Right ventricle myocardium inferior (tissue), 1 donor: ENCODE results near the gene ADORA1. TPM values are rescaled to one million over a fixed set of nuclear protein-coding genes. Genes with fewer than 3 reads are reported as not detected.
A peak's percentile ranks its signal among the peaks of the same experiment; 100 is the strongest.

Source experiments
- ATAC-seq: fragments of 200-7000 bp; cut with Tn5 transposase; one replicate; pipeline ENCODE4 v1.9.1; 2020; ENCODE audit warnings: mild to moderate bottlenecking, moderate library complexity
- DNase-seq: peaks from one replicate; pipeline ENCODE4 v3.0.0; 2021; ENCODE audit errors: missing footprints
- intact Hi-C: fragments of 100-400 bp; cut with DNase I; formaldehyde crosslinking; loops from one replicate; pipeline ENCODE4 v1.11.0; 2022
- total RNA-seq: library from RNA; stranded (reverse); fragmentation: NEBNext Ultra II Directional; extraction: Animal tissue kit (Norgen Biotek cat#: 25700); gene quantifications from one replicate; pipeline ENCODE4 v1.2.1, GENCODE V29; 2021
- donor health status: DM: no; HTN: yes; CAD: no; lungs with severe emphysema.

ADORA1 gene
- total RNA-seq, 1 donor from 2014 or later: 19.0 TPM

- DNase-seq: no peak
- intact Hi-C loops: no loop called here
- no peak for ATAC-seq
These were observed 23.2 kb downstream of the ADORA1 start for GRCh38 chr1:203150511-203151297.

DNA sequence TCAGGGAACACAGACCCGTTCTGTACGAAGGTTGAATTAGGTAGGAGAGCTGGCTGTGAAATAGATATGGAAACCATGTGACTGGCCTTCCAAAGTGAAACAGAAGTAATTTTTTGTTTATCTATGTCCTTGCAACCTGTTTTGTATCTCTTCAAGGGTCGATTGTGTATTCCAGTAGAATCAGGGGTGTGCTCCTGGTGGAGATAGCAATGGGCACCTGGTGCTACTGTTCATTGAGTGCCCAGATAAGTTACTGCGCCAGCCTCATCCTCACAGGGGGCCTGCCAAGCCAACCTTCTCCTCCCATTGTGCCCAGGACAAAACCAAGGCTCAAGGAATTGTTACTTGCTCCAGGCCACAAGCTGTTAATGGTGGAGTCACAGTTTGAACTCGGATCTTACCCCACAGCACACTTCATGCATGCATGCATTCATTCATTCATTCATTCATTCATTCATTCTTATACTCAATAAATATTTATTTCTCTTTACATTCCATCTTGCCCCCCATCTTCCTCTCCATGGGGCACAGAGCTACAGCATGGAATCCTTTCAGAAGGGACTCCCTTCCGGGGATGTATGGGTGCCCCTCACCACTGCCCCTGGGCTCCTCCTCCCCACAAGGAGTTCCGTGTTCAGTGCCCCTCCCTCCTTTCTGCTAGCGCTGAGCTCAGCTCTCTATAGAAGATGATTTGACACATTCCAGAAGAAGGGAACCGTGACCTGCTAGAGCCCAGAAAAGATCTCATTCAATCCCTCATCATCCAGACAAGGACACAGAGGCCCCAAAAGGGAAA is 24.0 kb downstream of the ADORA1 start:
- ATAC-seq (no peak), DNase-seq (no peak)
- intact Hi-C loops: no loop called here

- DNase-seq (no peak), ATAC-seq (no peak)
- intact Hi-C loops: no loop called here
These were observed 24.9 kb downstream of the ADORA1 start for GRCh38 chr1:203152158-203153034.

DNA sequence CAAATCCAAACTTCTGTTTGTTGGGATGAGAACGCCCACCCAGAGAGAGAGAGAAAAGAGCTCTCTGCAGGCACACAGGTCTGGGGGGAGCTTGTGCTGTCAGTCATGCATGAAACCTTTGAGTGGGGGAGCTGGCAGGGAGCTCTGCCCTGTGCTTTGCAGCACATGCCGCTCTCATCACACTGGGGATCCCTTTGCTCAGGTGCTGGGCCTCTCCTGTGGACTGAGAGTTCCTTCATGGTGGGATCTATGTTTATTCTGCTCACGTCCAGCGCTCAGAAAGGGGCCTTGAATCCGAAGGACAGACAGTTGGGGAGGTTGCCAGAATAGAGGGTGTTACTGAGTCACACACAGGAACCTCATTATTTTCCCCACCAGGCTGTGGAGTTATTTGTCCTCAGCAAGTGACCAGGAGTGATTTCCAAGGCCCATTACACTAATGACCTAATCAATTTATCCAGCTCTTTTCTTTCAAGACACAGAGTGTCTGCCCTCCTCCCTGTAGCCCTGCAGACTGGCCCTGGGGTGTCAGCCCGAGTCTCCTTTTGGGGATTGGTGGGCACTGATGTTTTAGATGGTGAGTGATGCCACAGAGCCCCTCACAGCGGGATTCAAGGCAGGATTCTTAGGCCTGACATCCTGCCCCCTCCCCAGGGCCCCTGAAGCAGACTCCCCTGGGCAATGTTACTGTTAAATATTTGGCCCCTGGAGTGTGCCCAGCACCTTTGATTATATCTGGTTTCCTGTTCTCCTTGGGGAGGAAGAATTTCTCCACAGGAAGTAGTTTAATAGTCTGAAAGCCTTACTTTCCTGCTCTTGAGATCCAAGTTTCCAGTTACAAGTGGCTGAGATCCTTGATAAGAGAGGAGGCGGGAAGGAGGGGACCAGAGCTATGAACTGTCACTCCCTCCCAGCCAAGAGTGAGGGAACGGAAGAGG is 25.8 kb downstream of the ADORA1 start:
- ATAC-seq (no peak), DNase-seq (no peak)
- intact Hi-C loops: no loop called here

DNA sequence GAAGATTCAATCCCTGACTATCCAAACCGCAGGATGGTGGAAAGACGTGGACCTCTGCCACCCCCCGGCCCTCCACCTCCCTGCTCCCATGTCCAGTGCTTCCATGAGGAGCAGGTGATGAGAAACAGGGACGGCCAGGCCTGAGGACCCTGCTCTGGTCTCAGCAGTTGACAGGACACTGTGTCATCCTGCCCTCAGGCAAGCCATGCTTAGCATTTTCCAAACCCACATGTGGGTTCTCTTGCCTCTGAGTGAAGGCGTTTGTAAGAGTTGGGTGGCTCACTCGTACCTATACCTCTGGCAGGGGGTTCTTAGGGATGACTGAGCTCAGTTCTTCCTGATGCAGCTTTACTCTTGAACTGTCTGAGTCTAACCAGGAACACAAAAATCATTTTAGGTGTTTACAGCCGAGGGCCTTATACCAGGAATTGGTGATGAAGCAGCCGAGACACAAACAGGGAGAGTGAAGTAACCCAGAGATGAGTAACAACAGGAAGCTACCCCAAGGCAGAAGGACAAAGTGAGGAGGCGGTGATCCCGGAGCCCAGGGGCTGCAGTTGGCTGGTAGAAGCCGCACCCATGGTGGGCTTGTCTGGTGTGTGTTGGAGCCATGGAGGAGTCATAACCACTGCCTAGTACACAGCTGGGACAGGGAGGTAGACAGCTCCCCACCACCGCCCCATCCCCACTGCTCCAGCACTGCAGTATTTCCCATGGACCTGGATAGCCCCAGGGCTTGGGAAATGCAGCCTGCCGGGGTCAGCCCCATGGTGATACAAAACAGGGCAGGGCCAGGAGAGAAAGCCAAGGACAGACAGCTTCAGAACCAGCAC is 26.7 kb downstream of the ADORA1 start:
- ATAC-seq: no peak
- no peak for DNase-seq
- intact Hi-C loops: no loop called here

- DNase-seq: no peak
- intact Hi-C loops: no loop called here
- ATAC-seq: no peak
These were observed 28.8 kb downstream of the ADORA1 start for GRCh38 chr1:203156280-203156679.

DNA sequence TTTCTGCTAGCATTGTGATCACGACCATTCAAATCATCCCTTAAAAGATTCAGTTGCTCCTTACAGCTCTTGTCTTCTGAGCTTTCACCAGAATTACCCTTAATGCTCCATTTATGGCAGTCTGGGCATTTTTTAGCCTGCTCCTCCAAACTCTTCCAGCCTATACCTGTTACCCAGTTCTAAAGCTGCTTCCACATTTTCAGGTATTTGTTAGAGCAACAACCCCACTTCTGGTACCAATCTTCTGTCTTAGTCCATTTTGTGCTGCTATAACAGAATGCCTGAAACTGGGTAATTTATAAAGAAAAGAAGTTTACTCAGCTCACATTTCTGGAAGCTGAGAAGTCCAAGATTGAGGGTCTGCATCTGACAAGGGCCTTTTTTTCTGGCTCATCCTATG is 30.9 kb downstream of the ADORA1 start:
- no peak for ATAC-seq
- no peak for DNase-seq
- intact Hi-C loops: no loop called here

GRCh38 chr1:203158960-203159665 is 31.6 kb downstream of the ADORA1 start:
- no peak for ATAC-seq

DNA sequence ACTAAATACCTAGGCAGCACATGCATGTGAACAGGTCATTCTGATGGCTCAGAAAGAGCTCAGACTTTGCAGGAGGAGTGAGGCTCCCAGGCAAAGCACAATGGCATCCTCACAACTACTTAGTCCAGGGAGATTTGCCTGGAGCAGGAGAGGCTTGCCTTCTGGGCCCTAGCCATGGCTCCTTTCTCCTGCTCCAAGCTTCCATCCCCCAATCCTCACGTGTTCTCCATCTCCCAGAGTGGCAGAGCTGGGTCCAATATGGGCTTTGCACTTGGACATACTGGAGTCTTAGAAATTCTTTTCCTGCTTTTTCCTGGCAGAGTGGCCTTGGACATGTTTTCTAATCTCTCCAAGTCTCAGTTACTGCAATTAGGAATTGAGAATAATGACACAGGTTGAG is 32.3 kb downstream of the ADORA1 start:
- intact Hi-C loops: no loop called here
- DNase-seq: no peak
- ATAC-seq: no peak

More at GRCh38 chr1:203158960-203159665, 31.6 kb downstream of the ADORA1 start:
- DNase-seq: no peak
- intact Hi-C loops: no loop called here

DNA sequence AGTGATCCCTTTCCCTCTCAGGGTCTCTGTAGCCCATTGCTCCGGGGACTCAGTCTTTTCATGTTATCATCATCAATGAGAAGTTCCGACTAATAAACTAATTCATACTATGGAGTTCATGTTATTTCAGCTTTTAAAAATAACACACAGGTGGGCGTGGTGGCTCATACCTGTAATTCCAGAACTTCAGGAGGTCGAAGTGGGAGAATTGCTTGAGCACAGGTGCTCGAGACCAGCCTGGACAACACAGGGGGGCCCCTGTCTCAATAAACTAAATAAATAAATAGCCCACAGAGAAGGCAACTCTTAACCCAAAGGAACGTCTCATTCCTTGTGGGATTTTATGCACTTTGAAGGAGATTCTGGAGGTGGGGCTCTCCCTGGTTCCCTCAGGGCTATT is 33.6 kb downstream of the ADORA1 start:
- no peak for ATAC-seq
- DNase-seq: no peak
- intact Hi-C loops: no loop called here

DNA sequence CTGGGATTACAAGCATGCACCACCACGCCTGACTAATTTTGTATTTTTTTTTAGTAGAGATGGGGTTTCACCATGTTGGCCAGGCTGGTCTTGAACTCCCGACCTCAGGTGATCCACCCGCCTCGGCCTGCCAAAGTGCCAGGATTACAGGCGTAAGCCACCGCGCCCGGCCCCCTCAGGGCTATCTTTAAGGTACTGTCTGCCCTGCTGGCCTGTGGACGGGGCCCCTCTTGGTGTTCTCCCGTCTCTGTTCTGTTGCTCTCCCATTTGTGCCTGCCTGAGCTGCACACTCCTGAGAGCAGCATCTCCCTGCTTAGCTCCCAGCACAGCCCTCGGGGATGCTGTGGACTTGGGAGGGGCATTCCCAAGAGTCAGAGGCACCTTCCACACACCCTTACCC is 34.2 kb downstream of the ADORA1 start:
- ATAC-seq (no peak), DNase-seq (no peak)
- intact Hi-C loops: no loop called here

DNA sequence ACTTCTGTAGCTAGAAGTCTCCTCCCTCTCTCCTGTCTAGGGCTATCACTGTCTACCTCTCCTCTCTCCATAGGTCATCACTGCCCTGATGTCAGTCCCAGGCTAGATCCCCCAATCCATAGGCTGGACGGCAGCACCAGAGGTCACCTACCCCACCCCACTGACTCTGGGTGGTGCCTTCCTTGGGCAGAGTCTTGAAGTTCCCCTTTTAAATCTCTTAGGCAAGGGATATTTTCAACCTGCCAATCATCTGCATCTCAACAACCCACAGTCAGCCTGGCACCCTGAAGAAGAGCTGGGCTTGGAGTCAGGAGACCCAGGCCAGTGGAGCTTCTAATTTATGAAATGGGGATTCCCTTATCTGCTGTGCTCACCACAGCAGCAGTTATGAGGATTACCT is 34.9 kb downstream of the ADORA1 start:
- no peak for DNase-seq
- intact Hi-C loops: no loop called here
- no peak for ATAC-seq

GRCh38 chr1:203163891-203164635 is 36.5 kb downstream of the ADORA1 start:
- no peak for ATAC-seq
- DNase-seq: no peak

GRCh38 chr1:203165101-203165799 is 37.7 kb downstream of the ADORA1 start:
- intact Hi-C loops: no loop called here
- DNase-seq (peak; percentile 13), ATAC-seq (no peak)

More at GRCh38 chr1:203163891-203164635, 36.5 kb downstream of the ADORA1 start:
- intact Hi-C loops: no loop called here

- intact Hi-C loops: no loop called here
- ATAC-seq (no peak), DNase-seq (peak; percentile 35)
These were observed 38.3 kb downstream of the ADORA1 start for GRCh38 chr1:203165800-203166161.
